ENCODE measurements around the gene ITPR1.

ITPR1 gene

GRCh38 chr3:4492208-4493013, 737 bp upstream of the ITPR1 start:
- TF ChIP-seq CTCF (IDR thresholded peaks at IDR 0.05; ENCODE audit: extremely low read depth, missing control alignments), result no peak
- no peak for DNase-seq (ENCODE audit: low spot score)

GRCh38 chr3:4493941-4494894, 1.1 kb downstream of the ITPR1 start:
- DNase-seq (ENCODE audit: low spot score), result no peak
- TF ChIP-seq CTCF (IDR thresholded peaks at IDR 0.05; ENCODE audit: extremely low read depth, missing control alignments), result no peak

GRCh38 chr3:4494895-4495264, 1.7 kb downstream of the ITPR1 start:
- TF ChIP-seq CTCF (IDR thresholded peaks at IDR 0.05; ENCODE audit: extremely low read depth, missing control alignments), result no peak
- DNase-seq (ENCODE audit: low spot score), result no peak

- DNase-seq (ENCODE audit: low spot score), result no peak
Measured at GRCh38 chr3:4495294-4496086, 2.3 kb downstream of the ITPR1 start.

GRCh38 chr3:4496087-4496452, 2.9 kb downstream of the ITPR1 start:
- no peak for TF ChIP-seq CTCF (IDR thresholded peaks at IDR 0.05; ENCODE audit: extremely low read depth, missing control alignments)

More at GRCh38 chr3:4495294-4496086, 2.3 kb downstream of the ITPR1 start:
- TF ChIP-seq CTCF (IDR thresholded peaks at IDR 0.05; ENCODE audit: extremely low read depth, missing control alignments), result no peak

GRCh38 chr3:4497005-4497692, 4.0 kb downstream of the ITPR1 start:
- TF ChIP-seq CTCF (IDR thresholded peaks at IDR 0.05; ENCODE audit: extremely low read depth, missing control alignments), result no peak
- DNase-seq (ENCODE audit: low spot score), result no peak

More at GRCh38 chr3:4496087-4496452, 2.9 kb downstream of the ITPR1 start:
- DNase-seq (ENCODE audit: low spot score), result no peak

All from GM20000 (cell line).